HFFc6 (cell line): ENCODE data around the gene AAR2. TPM values are rescaled to one million over a fixed set of nuclear protein-coding genes. Genes with fewer than 3 reads are reported as not detected.

Source experiments
- DNase-seq: peaks from one replicate; pipeline ENCODE4 v3.0.0-alpha.2; 2018
- H3K27ac Mint-ChIP-seq: 2 replicates; pipeline ENCODE4 v1.8.0; 2020; ENCODE audit warnings: mild to moderate bottlenecking, mixed read lengths
- H3K27me3 Mint-ChIP-seq: 2 replicates; pipeline ENCODE4 v1.8.0; 2021; ENCODE audit warnings: mild to moderate bottlenecking, moderate library complexity, mixed read lengths; ENCODE audit not compliant: insufficient read depth
- H3K36me3 Mint-ChIP-seq: 2 replicates; pipeline ENCODE4 v1.8.0; 2021; ENCODE audit warnings: low read depth, mixed read lengths
- H3K4me1 Mint-ChIP-seq: 2 replicates; pipeline ENCODE4 v1.8.0; 2020; ENCODE audit warnings: low read depth, mixed read lengths
- H3K4me3 Mint-ChIP-seq: 2 replicates; pipeline ENCODE4 v1.8.0; 2020; ENCODE audit warnings: mild to moderate bottlenecking, moderate library complexity, mixed read lengths
- H3K9me3 Mint-ChIP-seq: 2 replicates; pipeline ENCODE4 v1.8.0; 2020; ENCODE audit warnings: mild to moderate bottlenecking, mixed read lengths
- CTCF ChIP-seq: fragments of 200-600 bp; sonication (generic); IDR thresholded peaks from 2 replicates; pipeline ENCODE4 v1.5.0; 2021; ENCODE audit warnings: antibody characterized with exemption, mild to moderate bottlenecking
- total RNA-seq, 6 experiments: library from RNA; stranded (reverse); fragmentation: NEBNext Ultra II Directional; extraction: Animal tissue kit (Norgen Biotek cat#: 25700); gene quantifications; 2 replicates in 1 of 6; 3 replicates in 5 of 6; pipeline ENCODE4 v1.2.3, GENCODE V29; 2021

Gene AAR2
- total RNA-seq, 6 experiments from 2014 or later: 20.4 to 25.9 (median 23.7) TPM

GRCh38 chr20:36264426-36265246 is 28.4 kb downstream of the AAR2 start:
- TF ChIP-seq CTCF: no peak
- Mint-ChIP-seq H3K9me3 (no peaks in the 10 kb centered on the region), H3K4me1 (no peaks in the 10 kb centered on the region), H3K27ac (no peak overlapping the region), H3K4me3 (no peak overlapping the region), H3K36me3 (no peaks in the 10 kb centered on the region), H3K27me3 (peaks cover 29% of the 10 kb centered on the region)
- DNase-seq: no peak

GRCh38 chr20:36266189-36266588 is 29.9 kb downstream of the AAR2 start:
- H3K36me3 Mint-ChIP-seq: no peaks in the 10 kb centered on the region
- no peak overlapping the region for H3K4me3 Mint-ChIP-seq
- H3K9me3 Mint-ChIP-seq: no peaks in the 10 kb centered on the region
- no peak overlapping the region for H3K27ac Mint-ChIP-seq
- no peaks in the 10 kb centered on the region for H3K4me1 Mint-ChIP-seq
- TF ChIP-seq CTCF: no peak
- no peak for DNase-seq
- peaks cover 26% of the 10 kb centered on the region for H3K27me3 Mint-ChIP-seq

GRCh38 chr20:36267605-36268381 is 31.5 kb downstream of the AAR2 start:
- H3K4me3 Mint-ChIP-seq: no peak overlapping the region
- no peak for TF ChIP-seq CTCF
- no peak overlapping the region for H3K27ac Mint-ChIP-seq
- H3K36me3 Mint-ChIP-seq: no peaks in the 10 kb centered on the region
- H3K4me1 Mint-ChIP-seq: no peaks in the 10 kb centered on the region
- peaks cover 28% of the 10 kb centered on the region for H3K27me3 Mint-ChIP-seq
- DNase-seq: no peak
- H3K9me3 Mint-ChIP-seq: no peaks in the 10 kb centered on the region

GRCh38 chr20:36268440-36269342 is 32.4 kb downstream of the AAR2 start:
- no peaks in the 10 kb centered on the region for H3K4me1 Mint-ChIP-seq
- H3K9me3 Mint-ChIP-seq: no peaks in the 10 kb centered on the region
- no peak overlapping the region for H3K27ac Mint-ChIP-seq
- H3K36me3 Mint-ChIP-seq: no peaks in the 10 kb centered on the region
- no peak for DNase-seq
- TF ChIP-seq CTCF: no peak
- peaks cover 33% of the 10 kb centered on the region for H3K27me3 Mint-ChIP-seq
- H3K4me3 Mint-ChIP-seq: no peak overlapping the region

- Mint-ChIP-seq H3K27me3 (peaks cover 27% of the 10 kb centered on the region), H3K4me1 (no peaks in the 10 kb centered on the region), H3K4me3 (no peak overlapping the region), H3K36me3 (no peaks in the 10 kb centered on the region), H3K9me3 (no peaks in the 10 kb centered on the region), H3K27ac (no peak overlapping the region)
- no peak for DNase-seq
- TF ChIP-seq CTCF: no peak
Measured at GRCh38 chr20:36269507-36269906, 33.2 kb downstream of the AAR2 start.
